HG03175 (cell line): ENCODE measurements around the gene CARS1.

ENCODE experiments used
- ATAC-seq: cut with Tn5 transposase; IDR thresholded peaks from one replicate; pipeline ENCODE4 v1.9.1; 2021; ENCODE audit warnings: mild to moderate bottlenecking, moderate library complexity; ENCODE audit not compliant: unreplicated experiment

CARS1 gene

GRCh38 chr11:2963112-2963754, 94.0 kb downstream of the CARS1 start:
- no peak for ATAC-seq

- no peak for ATAC-seq
Observed at GRCh38 chr11:2961080-2961479, 96.1 kb downstream of the CARS1 start.

- ATAC-seq, result no peak
Observed at GRCh38 chr11:2960139-2960538, 97.1 kb downstream of the CARS1 start.

- ATAC-seq, result no peak
Observed at GRCh38 chr11:2958251-2958650, 99.0 kb downstream of the CARS1 start.

DNA sequence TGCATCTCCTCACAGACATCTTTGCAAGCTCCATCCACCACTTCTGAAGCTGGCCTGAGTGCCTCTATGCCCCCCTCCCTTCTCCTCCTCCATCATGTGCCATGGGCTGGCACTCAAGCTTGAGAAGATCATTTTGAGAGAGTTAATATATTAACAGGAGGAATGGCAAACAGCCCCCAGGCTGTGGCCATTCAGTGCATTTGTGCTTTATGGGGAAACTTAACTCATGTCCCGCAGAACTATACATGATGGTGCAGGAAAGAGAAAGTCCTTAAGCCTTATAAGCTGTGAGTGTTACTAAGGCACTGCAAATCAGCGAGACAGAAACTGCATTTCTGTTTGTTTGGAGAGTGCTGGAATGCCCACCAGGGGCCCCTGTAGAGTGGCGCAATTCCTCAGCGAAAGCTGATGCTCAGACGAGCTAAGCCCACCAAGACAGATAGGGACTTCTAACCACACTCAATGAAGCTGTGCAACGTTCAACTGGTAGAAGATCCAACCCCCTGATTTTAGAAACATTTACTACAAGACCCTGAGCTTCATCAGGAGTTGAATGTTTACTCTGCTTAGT, 101.2 kb downstream of the CARS1 start:
- ATAC-seq, result no peak

DNA sequence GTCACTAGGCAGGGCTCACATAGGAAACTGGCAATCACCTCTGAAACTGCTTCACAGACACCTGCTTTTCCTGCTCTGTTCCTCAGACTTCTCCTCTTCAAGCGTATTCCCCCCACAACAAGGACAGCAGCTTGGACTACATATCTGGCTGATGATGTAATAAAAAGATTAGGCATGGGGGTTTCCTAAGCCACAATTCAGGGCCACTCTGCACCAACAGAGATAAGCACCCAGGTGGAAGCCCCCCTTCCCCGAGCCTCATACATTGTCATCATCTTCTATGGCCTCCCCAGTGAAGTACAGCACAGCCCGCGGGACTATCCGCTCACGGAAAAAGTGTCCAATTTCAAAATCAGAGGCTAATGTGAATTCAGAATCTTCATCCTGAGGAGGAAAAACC, 103.0 kb downstream of the CARS1 start:
- ATAC-seq, result no peak

DNA sequence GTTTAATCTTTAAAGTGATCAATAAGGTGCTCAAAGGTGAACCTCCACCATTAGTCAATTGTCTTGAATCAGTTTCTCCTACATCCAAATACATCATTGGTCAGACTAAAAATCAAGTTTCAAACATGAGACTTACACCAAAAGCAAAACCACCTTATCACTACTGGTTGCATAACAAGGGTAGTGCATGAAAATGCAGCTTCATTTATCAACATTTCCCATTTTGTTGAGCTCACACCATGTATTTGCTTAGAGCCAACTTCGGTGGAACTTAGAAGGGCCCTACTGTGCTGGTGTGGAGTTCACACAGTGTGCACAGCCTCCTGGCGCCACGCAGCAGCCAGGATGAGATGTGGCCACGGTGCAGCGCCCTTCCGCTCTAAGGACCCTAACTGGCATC, 104.9 kb downstream of the CARS1 start:
- ATAC-seq, result no peak

- ATAC-seq, result no peak
Observed at GRCh38 chr11:2951231-2952110, 105.8 kb downstream of the CARS1 start.
